D721Med (cell line): ENCODE results near the gene CARD6.
"Not testable (repeated sequence)": the region's sequence is repeated elsewhere in the genome, so short reads cannot be mapped to it uniquely, and the experiment has no call there.

ENCODE experiments used
- DNase-seq: peaks from one replicate; pipeline ENCODE4 v3.0.0; 2011; ENCODE audit warnings: low spot score; ENCODE audit not compliant: insufficient read length
- FAIRE-seq: peaks from 2 replicates; lab custom pipeline; 2011; peaks lifted over from hg19 to GRCh38; lab: Jason Lieb, UNC
- TF ChIP-seq, protein P1 (sequence below): IDR thresholded peaks from 2 replicates; pipeline ENCODE4 v1.5.1; 2012; ENCODE audit warnings: mild to moderate bottlenecking, control low read depth; ENCODE audit not compliant: insufficient read depth; ENCODE audit errors: missing control alignments

Gene CARD6

DNA sequence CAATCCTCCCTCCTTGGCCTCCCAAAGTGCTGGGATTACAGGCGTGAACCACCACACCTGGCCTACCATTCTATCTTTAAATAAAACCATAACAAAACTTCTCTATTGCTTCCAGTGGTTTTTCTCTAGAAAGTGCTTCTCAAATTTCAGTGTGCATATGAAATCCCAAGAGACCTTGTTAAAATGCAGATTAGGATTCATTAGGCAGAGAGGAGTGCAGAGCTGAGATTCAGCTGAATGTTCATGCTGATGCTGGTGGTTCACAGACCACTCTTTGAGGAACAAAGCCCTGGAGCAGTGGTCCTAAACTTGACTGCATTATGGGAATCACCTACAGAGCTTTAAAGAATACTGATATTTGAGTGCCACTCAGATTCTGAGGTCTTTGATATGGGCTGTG is 28.2 kb downstream of the CARD6 start:
- DNase-seq = no peak
- no peak for FAIRE-seq
- TF ChIP-seq, protein P1, sequence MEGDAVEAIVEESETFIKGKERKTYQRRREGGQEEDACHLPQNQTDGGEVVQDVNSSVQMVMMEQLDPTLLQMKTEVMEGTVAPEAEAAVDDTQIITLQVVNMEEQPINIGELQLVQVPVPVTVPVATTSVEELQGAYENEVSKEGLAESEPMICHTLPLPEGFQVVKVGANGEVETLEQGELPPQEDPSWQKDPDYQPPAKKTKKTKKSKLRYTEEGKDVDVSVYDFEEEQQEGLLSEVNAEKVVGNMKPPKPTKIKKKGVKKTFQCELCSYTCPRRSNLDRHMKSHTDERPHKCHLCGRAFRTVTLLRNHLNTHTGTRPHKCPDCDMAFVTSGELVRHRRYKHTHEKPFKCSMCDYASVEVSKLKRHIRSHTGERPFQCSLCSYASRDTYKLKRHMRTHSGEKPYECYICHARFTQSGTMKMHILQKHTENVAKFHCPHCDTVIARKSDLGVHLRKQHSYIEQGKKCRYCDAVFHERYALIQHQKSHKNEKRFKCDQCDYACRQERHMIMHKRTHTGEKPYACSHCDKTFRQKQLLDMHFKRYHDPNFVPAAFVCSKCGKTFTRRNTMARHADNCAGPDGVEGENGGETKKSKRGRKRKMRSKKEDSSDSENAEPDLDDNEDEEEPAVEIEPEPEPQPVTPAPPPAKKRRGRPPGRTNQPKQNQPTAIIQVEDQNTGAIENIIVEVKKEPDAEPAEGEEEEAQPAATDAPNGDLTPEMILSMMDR = no peak

DNA sequence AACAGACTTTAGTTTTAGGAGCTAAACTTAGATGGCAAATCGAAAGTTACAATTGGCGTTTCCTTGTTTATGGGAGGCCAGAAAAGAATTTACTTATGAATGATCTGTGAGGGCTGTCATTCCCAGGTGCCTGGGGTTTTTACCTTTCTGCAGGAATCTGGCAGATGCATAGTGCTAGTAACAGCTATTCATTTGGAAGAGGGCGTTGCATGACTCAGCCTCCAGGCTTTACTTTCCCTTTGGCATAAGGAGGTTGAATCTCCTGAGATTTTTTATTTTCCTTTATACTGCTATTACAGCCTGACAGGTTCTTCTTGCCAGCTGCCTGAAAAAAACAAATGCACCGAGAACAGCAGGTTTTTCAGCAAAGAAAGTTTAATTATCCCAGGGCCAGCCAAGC is 30.0 kb downstream of the CARD6 start:
- DNase-seq (no peak), FAIRE-seq (no peak)
- TF ChIP-seq, protein P1 = no peak

DNA sequence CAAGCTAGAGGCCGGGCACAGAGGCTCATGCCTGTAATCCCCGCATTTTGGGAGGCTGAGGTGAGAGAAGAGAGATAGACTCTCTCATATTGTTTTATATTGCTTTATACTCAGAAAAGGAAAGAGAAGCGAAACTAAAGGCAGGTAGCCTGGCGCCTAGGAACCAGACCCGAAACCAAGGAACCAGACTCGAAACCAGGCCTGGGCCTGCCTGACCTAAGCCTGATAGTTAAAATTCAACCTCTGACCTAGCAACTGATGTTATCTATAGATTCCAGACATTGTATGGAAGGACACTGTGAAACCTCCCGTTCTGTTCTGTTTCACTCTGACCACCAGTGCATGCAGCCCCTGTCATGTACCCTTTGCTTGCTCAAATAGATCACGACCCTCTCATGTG is 31.1 kb downstream of the CARD6 start:
- not testable (repeated sequence) for DNase-seq, FAIRE-seq

DNA sequence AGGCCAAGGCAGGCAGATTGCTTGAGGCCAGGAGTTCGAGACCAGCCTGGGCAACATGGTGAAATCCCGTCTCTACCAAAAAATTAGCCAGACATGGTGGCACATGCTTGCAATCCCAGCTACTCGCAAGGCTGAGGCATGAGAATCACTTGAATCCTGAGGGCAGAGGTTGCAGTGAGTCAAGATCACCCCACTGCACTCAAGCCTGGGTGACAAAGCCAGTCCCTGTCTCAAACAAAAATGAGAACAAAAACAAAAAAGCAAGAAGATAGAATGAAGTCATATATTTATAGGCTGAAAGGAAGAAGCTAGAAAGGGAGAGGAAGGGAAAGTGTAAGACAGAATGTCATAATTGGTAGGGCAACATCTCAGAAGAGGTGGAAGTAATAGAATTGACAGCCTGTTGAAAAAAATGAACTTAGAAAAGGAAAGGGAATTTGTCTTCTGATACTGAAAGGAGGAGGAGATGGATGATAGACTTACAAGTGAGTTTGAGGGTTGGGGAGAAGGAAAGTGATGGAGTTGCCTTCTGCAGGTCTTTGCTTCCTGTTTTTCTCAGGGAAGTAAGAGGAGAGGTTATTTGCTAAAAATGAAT is 32.2 kb downstream of the CARD6 start:
- FAIRE-seq (no peak), DNase-seq (no peak)
- TF ChIP-seq, protein P1 = no peak

DNA sequence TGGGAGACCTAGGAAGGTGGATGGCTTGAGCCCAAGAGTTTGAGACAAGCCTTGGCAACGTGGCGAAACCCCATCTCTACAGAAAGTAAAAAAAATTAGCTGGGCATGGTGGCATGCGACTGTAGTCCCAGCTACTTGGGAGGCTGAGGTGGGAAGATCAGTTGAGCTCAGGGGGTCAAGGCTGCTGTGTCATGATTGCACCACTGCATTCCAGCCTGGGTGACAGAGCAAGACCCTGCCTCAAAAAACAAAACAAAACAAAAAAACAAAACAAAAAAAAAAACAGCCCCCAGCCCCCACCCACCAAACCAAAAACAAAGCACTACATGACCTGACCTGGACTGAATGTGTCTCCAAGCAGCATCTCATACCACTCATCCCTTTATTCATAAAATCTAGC is 34.8 kb downstream of the CARD6 start:
- DNase-seq (no peak), FAIRE-seq (no peak)
- TF ChIP-seq, protein P1 = no peak

DNA sequence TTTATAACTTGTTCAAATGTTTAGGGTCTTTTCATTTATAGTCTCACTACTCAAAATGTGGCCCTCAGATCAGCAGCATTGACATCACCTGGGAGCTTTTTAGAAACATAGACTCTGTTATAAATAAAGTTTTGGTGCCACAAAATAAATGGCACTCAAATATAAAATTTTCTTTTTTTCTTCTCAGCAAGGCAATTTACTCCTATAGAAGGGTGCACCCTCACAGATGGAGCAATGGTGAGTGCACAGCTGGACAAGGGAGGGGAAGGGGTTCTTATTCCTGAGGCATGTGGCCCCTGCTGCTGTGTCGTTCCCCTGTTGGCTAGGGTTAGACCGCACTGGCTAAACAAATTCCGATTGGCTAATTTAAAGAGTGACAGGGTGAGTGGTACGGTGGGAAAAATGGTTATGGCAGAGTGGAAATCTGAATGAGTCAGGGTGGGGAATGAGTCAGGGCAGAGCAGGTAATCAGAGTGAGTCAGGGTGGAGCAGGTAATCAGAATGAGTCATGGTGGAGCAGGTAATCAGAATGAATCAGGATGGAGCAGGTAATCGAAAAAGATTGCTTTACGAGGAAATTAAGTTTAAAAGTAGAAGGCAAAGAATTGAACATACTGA is 36.3 kb downstream of the CARD6 start:
- TF ChIP-seq, protein P1 = no peak
- no peak for FAIRE-seq
- DNase-seq = no peak

DNA sequence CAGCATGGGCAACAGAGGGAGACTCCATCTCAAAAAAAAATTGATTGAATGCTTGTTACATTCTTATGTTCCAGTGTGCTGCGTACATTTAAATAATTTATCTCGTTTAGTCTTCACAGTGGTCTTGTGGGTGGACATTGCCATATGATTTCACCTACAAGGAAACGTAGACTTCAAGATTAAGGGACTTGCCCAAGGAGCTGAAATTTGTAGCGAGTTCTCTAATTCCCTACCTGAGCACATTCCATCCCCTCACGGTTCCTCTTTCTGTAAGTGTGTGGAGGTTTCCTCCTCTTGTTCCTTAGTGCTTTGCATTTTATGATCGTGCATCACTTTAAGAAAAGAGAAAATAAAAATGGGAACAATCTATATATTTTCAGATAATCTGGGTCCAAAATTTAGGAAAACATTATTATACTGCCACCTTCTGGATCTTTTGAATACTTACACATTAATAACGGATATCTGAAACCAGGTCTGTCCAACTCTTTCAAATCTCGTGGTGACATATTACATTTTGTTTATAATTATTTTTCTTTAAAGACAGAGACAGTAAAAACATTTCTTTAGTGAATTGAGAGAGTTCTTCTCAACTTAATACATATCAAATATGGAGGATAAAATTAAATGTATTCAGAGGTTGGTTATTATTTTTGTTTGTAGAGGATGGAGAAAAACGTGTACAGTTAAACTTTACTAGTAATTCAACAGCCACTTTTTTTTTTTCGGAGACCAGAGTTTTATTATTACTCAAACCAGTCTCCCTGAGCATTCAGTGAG is 38.2 kb downstream of the CARD6 start:
- FAIRE-seq = no peak
- TF ChIP-seq, protein P1 = peak; percentile 53
- no peak for DNase-seq
